HEK293 (cell line): ENCODE results near the gene EOMES.

Experiments used
- CTCF ChIP-seq: fragments of 450-650 bp; formaldehyde crosslinking; IDR thresholded peaks from 2 replicates; pipeline ENCODE4 v1.5.1; 2016; ENCODE audit warnings: missing biosample characterization, missing genetic modification characterization
- RBAK ChIP-seq: fragments of 450-650 bp; formaldehyde crosslinking; IDR thresholded peaks from 2 replicates; pipeline ENCODE4 v1.5.1; 2016; ENCODE audit warnings: missing biosample characterization, missing genetic modification characterization
- SCRT1 ChIP-seq: fragments of 450-650 bp; formaldehyde crosslinking; IDR thresholded peaks from 2 replicates; pipeline ENCODE4 v1.5.1; 2016; ENCODE audit warnings: missing biosample characterization, missing genetic modification characterization, borderline replicate concordance
- YY1 ChIP-seq: fragments of 450-650 bp; formaldehyde crosslinking; IDR thresholded peaks from 2 replicates; pipeline ENCODE4 v1.5.1; 2018; ENCODE audit warnings: missing biosample characterization, missing genetic modification characterization
- ZBTB7A ChIP-seq: fragments of 450-650 bp; formaldehyde crosslinking; IDR thresholded peaks from 2 replicates; pipeline ENCODE4 v1.5.1; 2016; ENCODE audit warnings: low read depth, missing biosample characterization, missing genetic modification characterization
- ZNF121 ChIP-seq: fragments of 450-650 bp; formaldehyde crosslinking; IDR thresholded peaks from 2 replicates; pipeline ENCODE4 v1.5.1; 2016; ENCODE audit warnings: missing biosample characterization, missing genetic modification characterization
- ZNF274 ChIP-seq, 2 experiments: fragments of 200-500 bp in 1 of 2; fragments of 450-650 bp in 1 of 2; sonication (Bioruptor generic) in 1 of 2; formaldehyde crosslinking in 1 of 2; IDR thresholded peaks; 2 replicates each; pipeline versions ENCODE4 v1.5.1 to v1.6.1; 2014 to 2016; ENCODE audit warnings: borderline replicate concordance in 1 of 2, inconsistent platforms in 1 of 2, low read length in 1 of 2, missing biosample characterization in 1 of 2, missing genetic modification characterization in 1 of 2
- ZNF324 ChIP-seq: fragments of 450-650 bp; formaldehyde crosslinking; IDR thresholded peaks from 2 replicates; pipeline ENCODE4 v1.5.1; 2016; ENCODE audit warnings: missing biosample characterization, missing genetic modification characterization

GRCh38 chr3:27729748-27730611 lies 7.9 kb upstream of the EOMES start:
- TF ChIP-seq RBAK (tag by site-specific recombination) = no peak
- no peak for TF ChIP-seq CTCF (tag by site-specific recombination)
- no peak for TF ChIP-seq ZNF324 (tag by site-specific recombination)
- no peak for TF ChIP-seq ZBTB7A (tag by site-specific recombination)
- TF ChIP-seq SCRT1 (tag by site-specific recombination) = no peak
- no peak for TF ChIP-seq ZNF274 (IDR thresholded peaks at IDR 0.05; ENCODE audit: low read length)
- no peak for TF ChIP-seq ZNF274 (tag by site-specific recombination; IDR thresholded peaks at IDR 0.05; ENCODE audit: borderline replicate concordance)
- no peak for TF ChIP-seq YY1 (tag by site-specific recombination)
- TF ChIP-seq ZNF121 (tag by site-specific recombination) = no peak
